ENCODE results near the gene WDFY4. TPM values are rescaled to one million over a fixed set of nuclear protein-coding genes. Genes with fewer than 3 reads are reported as not detected.

Gene WDFY4
- polyA plus RNA-seq, 1 donor (not counting 4 experiments of a cell fraction or from before 2014, with no cell fraction given): 0.04 TPM

DNA sequence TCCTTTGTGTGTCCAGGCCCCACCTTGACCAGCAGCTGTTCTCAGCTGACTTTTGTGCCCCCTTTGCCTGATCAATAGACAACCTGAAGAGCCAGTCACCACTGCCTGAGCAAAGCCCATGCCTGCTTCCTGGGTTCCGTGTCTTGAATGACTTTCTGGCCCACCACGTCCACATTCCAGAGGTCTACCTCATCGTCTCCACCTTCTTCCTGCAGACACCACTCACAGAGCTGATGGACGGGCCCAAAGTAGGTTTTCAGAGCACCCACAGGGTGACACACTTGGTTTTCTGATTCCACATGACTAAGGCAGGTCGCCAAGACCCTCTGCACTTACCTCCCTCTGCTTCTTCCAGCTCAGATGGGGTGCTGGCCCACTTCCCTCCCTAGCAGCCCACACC lies 126.8 kb downstream of the WDFY4 start:
- Histone ChIP-seq H3K27ac (ENCODE audit: control insufficient read depth, insufficient read depth, low read length) (peak overlapping the region; percentile 43), H3K79me2 (ENCODE audit: control insufficient read depth, insufficient read depth, low read length) (no peaks in the 10 kb centered on the region), H3K36me3 (ENCODE audit: control insufficient read depth in 2 of 2, extremely low read depth in 1 of 2, insufficient read depth in 2 of 2, low read length in 2 of 2) (no peaks in the 10 kb centered on the region), H3K9me1 (ENCODE audit: control insufficient read depth, extremely low read depth, insufficient read depth, low read length) (no peaks in the 10 kb centered on the region), H3K9me3 (ENCODE audit: control insufficient read depth, low read depth, low read length) (no peaks in the 10 kb centered on the region), H3K4me2 (ENCODE audit: control insufficient read depth, extremely low read depth, insufficient read depth, low read depth, low read length) (peak overlapping the region; percentile 3), H3K4me1 (ENCODE audit: control insufficient read depth, extremely low read depth, insufficient read depth, low read length) (peaks cover 26% of the 10 kb centered on the region), H3K4me3 (ENCODE audit: control insufficient read depth in 2 of 3, extremely low read depth in 1 of 3, insufficient read depth in 2 of 3, low read depth in 1 of 3, low read length in 3 of 3) (no peak overlapping the region), H3K9ac (ENCODE audit: control insufficient read depth, extremely low read depth, insufficient read depth, low read length) (no peak overlapping the region), H3K27me3 (ENCODE audit: control insufficient read depth, extremely low read depth, insufficient read depth, low read length) (no peaks in the 10 kb centered on the region), H4K20me1 (ENCODE audit: control insufficient read depth, extremely low read depth, insufficient read depth, low read length) (no peaks in the 10 kb centered on the region), H2AFZ (ENCODE audit: control insufficient read depth, low read length) (peak overlapping the region; percentile 77)
- TF ChIP-seq EZH2 (IDR thresholded peaks at IDR 0.05; ENCODE audit: low read length) (no peak), CTCF (optimal IDR thresholded peaks at IDR 0.05 in 1 of 3, IDR thresholded peaks at IDR 0.05 in 1 of 3, conservative IDR thresholded peaks at IDR 0.05 in 1 of 3; ENCODE audit: extremely low read depth in 1 of 3, insufficient read depth in 2 of 3, low read length in 3 of 3) (no peak)
- dilution Hi-C loops (cut with MboI; ENCODE audit: extremely low pct_ligation_motif_present, low sequenced_read_pairs): no loop called here
- DNase-seq (ENCODE audit: low read depth, low spot score) (no peak), FAIRE-seq (peak; percentile 79)

DNA sequence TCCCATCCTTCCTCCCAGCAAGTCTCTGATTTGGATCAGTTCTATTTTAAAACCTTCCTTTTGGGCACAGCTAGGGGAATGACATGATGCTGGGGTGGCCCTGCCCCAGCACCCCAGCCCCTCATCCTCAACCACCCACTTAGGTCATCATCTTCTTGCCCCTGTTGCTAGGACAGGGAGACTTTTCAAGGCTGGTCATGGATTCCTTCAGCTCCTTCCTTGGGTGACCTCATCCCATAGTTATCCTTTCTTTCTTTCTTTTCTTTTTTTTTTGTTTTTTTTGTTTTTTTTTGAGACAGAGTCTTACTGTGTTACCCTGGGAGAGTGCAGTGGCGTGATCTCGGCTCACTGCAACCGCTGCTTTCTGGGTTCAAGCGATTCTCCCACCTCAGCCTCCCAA lies 127.2 kb downstream of the WDFY4 start:
- no peak for FAIRE-seq

More for the DNA sequence above, 127.2 kb downstream of the WDFY4 start:
- Histone ChIP-seq H3K79me2 (ENCODE audit: control insufficient read depth, insufficient read depth, low read length) (no peaks in the 10 kb centered on the region), H2AFZ (ENCODE audit: control insufficient read depth, low read length) (peak overlapping the region; percentile 77), H3K4me3 (ENCODE audit: control insufficient read depth in 2 of 3, extremely low read depth in 1 of 3, insufficient read depth in 2 of 3, low read depth in 1 of 3, low read length in 3 of 3) (no peak overlapping the region), H3K4me1 (ENCODE audit: control insufficient read depth, extremely low read depth, insufficient read depth, low read length) (peaks cover 25% of the 10 kb centered on the region), H3K9ac (ENCODE audit: control insufficient read depth, extremely low read depth, insufficient read depth, low read length) (no peak overlapping the region), H3K27me3 (ENCODE audit: control insufficient read depth, extremely low read depth, insufficient read depth, low read length) (no peaks in the 10 kb centered on the region), H3K9me1 (ENCODE audit: control insufficient read depth, extremely low read depth, insufficient read depth, low read length) (no peaks in the 10 kb centered on the region), H3K36me3 (ENCODE audit: control insufficient read depth in 2 of 2, extremely low read depth in 1 of 2, insufficient read depth in 2 of 2, low read length in 2 of 2) (no peaks in the 10 kb centered on the region), H3K27ac (ENCODE audit: control insufficient read depth, insufficient read depth, low read length) (peak overlapping the region; percentile 43), H3K9me3 (ENCODE audit: control insufficient read depth, low read depth, low read length) (no peaks in the 10 kb centered on the region), H3K4me2 (ENCODE audit: control insufficient read depth, extremely low read depth, insufficient read depth, low read depth, low read length) (peak overlapping the region; percentile 3), H4K20me1 (ENCODE audit: control insufficient read depth, extremely low read depth, insufficient read depth, low read length) (no peaks in the 10 kb centered on the region)
- DNase-seq (ENCODE audit: low read depth, low spot score): no peak
- dilution Hi-C loops (cut with MboI; ENCODE audit: extremely low pct_ligation_motif_present, low sequenced_read_pairs): no loop called here
- TF ChIP-seq EZH2 (IDR thresholded peaks at IDR 0.05; ENCODE audit: low read length): no peak
- TF ChIP-seq CTCF (optimal IDR thresholded peaks at IDR 0.05 in 1 of 3, IDR thresholded peaks at IDR 0.05 in 1 of 3, conservative IDR thresholded peaks at IDR 0.05 in 1 of 3; ENCODE audit: extremely low read depth in 1 of 3, insufficient read depth in 2 of 3, low read length in 3 of 3): no peak

Data from keratinocyte (primary cell).